GM20000 (cell line): ENCODE data around the gene MMP11.

Source experiments
- DNase-seq: peaks from one replicate; pipeline ENCODE4 v3.0.0; 2012; ENCODE audit warnings: low spot score
- TF ChIP-seq, protein P1 (sequence below): IDR thresholded peaks from 2 replicates; pipeline ENCODE4 v1.5.1; 2012; ENCODE audit warnings: mild to moderate bottlenecking, control low read depth; ENCODE audit errors: extremely low read depth, missing control alignments

The MMP11 gene

DNA sequence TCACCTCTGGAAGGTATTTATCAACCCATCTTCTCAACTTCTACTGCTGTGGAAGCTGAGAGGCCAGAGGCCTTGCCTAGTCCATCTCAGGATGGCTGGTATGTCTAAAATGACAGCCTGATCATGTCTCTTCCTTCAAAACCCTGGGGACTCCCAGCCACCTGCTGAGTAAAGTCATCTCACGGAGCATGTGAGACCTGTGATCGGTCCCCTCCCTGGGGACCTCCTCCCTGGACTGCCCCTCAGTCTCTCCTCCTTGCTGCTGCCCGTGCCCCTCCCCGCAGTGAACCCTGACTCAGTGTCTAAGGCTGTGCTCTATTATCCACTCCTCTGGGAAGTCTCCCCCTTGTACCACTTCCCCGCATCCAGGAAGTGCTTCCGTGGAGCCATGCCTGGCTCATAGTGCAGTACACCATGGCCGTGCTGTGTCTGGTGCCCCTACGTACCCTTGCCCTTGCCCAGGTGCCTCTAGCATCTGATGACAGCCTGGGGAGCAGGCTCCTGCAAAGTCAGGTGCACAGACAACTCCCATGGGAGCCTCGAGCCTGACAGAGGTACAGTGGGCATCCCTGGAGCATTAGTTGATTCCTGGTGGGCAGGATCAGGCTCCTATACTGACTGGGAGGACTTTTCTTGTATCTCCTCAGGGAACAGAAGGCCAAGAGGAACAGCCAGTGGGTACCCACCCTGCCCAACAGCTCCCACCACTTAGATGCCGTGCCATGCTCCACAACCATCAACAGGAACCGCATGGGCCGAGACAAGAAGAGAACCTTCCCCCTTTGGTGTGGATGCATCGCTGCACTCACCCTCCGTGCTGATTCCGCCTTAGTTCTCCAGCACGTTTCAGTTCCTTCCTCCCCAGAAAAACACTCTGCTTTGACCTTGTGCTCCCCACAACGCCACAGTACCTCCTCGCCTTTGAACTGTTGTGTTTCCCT lies 27.9 kb downstream of the MMP11 start:
- TF ChIP-seq, protein P1, sequence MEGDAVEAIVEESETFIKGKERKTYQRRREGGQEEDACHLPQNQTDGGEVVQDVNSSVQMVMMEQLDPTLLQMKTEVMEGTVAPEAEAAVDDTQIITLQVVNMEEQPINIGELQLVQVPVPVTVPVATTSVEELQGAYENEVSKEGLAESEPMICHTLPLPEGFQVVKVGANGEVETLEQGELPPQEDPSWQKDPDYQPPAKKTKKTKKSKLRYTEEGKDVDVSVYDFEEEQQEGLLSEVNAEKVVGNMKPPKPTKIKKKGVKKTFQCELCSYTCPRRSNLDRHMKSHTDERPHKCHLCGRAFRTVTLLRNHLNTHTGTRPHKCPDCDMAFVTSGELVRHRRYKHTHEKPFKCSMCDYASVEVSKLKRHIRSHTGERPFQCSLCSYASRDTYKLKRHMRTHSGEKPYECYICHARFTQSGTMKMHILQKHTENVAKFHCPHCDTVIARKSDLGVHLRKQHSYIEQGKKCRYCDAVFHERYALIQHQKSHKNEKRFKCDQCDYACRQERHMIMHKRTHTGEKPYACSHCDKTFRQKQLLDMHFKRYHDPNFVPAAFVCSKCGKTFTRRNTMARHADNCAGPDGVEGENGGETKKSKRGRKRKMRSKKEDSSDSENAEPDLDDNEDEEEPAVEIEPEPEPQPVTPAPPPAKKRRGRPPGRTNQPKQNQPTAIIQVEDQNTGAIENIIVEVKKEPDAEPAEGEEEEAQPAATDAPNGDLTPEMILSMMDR = no peak

DNA sequence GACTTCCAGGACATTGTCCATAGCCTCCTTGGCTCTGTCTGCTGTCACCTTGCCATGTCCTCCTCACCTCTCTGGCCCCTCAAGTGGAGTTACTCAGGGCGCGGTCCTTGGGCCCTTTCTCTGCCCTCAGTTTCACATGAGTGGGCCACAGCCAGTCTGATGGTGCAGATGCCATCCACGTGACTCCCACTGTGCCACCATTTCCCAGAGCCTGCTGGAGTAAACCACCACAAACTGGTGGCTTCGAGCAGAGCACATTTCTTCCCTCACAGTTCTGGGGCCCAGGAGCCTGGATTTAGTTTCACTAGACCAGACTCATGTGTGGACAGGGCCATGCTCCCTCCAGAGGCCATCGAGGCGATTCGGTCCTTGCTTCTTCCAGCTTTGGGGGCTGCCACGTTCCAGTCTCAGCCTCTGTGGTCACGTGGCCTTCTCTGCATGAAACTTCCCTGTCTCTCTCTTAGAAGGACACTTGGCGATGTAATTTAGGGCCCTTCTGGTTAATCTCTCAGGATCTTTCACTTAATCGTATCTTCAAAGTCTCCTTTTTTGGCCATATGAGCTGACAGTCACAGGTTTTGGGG lies 28.7 kb downstream of the MMP11 start:
- DNase-seq = no peak
- TF ChIP-seq, protein P1 = no peak

More for the DNA sequence above, 27.9 kb downstream of the MMP11 start:
- peak; percentile 76 for DNase-seq

DNA sequence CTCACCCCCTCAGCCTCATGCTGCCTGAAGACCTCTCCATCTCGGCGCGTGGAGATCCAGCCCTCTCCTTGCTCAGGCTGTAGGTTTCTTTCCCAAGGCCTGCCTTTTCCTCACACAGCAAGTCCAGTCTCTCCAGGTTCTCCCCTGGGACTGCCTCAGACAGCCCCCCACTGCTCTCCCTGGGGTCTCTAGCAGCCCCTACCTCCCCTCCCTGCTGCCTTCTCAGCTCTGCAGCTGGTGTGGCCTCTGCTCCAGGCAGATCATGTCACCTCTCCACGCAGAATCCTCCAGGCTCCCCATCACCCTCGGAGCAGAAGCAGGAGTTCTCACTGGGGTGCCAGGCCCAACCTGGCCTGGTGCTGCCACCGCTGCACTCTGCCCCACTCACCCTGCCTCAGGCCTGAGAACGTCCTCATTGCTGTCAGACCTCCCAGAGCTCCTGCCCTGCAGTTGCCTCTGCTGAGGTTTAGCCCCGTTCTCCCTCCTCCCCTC lies 29.3 kb downstream of the MMP11 start:
- DNase-seq = no peak
- TF ChIP-seq, protein P1 = no peak

DNA sequence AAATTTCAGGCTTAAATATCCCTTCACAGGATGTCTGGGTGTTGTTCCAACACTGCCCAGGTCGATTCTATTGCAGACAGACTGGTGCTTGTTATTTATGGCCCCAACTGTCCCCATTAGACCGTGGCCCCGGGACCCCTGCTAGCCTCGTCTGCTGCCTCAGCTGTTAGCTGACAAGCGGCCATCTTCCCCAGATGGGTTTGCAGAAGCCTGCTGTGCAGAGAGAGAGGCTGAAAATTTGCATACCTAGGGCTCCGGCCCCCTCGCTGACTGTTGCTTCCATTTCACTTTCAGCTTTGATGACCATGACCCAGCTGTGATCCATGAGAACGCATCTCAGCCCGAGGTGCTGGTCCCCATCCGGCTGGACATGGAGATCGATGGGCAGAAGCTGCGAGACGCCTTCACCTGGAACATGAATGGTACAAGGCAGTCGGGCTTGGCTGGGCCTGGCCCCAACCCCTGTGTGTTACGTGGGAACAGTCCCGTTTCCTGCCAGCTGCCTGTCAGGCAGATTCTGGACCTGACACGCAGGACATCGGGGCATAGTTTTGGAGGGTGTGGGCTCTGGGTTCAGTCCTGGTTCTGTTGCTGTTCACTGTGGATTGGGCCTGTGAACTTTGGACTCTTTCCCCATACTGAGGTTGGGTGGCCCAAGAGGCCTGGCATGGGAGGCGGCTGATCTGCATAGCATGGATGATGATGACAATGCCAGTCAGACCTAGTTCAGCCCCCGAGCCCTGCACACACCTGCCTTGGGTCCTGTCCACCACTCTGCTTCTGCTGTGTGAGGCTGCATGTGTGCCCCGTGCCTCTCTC lies 30.6 kb downstream of the MMP11 start:
- peak; percentile 56 for DNase-seq
- TF ChIP-seq, protein P1 = no peak

DNA sequence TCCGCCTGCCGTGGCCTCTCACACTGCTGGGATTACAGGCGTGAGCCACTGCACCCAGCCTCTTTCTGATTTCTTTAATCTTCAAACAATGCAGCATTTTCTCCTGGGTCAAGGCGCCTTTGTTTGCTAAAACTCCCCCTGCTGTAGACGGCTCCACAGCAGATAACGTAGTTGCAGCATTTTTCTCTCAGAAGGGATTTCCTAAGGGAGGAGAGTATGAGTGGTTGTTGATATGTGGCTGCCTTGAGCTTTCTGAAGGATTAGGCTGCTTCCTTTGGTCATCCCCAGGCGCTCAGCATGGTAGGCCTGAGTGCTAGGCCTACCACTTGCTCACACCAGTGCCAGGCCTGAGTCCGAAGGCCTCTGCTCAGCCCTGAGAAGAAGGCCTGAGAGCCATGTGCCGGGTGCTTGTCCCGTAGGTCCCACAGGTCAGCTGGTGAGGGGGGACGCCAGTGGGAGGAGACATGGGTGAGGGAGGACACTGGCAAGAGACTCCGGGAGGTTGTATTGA lies 32.2 kb downstream of the MMP11 start:
- TF ChIP-seq, protein P1 = no peak
- no peak for DNase-seq

DNA sequence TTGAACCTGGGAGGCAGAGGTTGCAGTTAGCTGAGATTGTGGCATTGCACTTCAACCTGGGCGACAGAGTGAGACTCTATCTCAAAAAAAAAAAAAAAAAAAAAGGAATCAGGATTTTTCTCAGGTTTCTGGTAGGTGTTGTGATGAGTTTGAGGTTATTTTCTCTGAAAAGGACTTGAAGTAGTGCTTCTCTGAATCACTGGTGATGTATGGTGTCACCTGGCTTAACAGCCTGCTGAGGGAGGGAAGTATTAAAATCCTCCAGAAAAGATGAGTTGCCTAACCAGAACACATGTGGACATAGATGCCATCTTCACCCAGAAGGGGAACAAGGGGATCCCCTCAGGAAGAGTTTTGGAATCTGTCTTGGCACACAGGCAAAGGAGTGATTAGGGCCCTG lies 34.2 kb downstream of the MMP11 start:
- TF ChIP-seq, protein P1 = no peak

More for the DNA sequence above, 34.2 kb downstream of the MMP11 start:
- no peak for DNase-seq
